HL-60 (cell line): ENCODE results near the gene FARSB.
"Not testable (repeated sequence)": the region's sequence is repeated elsewhere in the genome, so short reads cannot be mapped to it uniquely, and the experiment has no call there.

Experiments
- DNase-seq, 2 experiments: peaks; one replicate each; pipeline ENCODE4 v3.0.0-alpha.2; 2010 to 2020; ENCODE audit warnings: low read depth in 1 of 2, low spot score in 1 of 2
- H3K27ac ChIP-seq: fragments of 250-450 bp; sonication (Bioruptor Pico); replicated peaks from 2 replicates; pipeline ENCODE4 v1.5.1; 2020; ENCODE audit warnings: mild to moderate bottlenecking, moderate library complexity
- H3K27me3 ChIP-seq: fragments of 250-450 bp; sonication (Bioruptor Pico); 2 replicates; pipeline ENCODE4 v1.5.1; 2021; ENCODE audit warnings: mild to moderate bottlenecking, moderate library complexity; ENCODE audit not compliant: insufficient read depth, poor library complexity, severe bottlenecking
- H3K4me3 ChIP-seq: replicated peaks from 2 replicates; pipeline ENCODE4 v1.5.1; 2011; ENCODE audit warnings: mild to moderate bottlenecking, control low read depth, low read length; ENCODE audit not compliant: insufficient read depth
- GABPA ChIP-seq: IDR thresholded peaks from 2 replicates; pipeline ENCODE4 v1.6.1; 2012; ENCODE audit warnings: low read depth
- POLR2AphosphoS5 ChIP-seq: IDR thresholded peaks from 2 replicates; pipeline ENCODE4 v1.6.1; 2012; ENCODE audit warnings: low read depth
- SPI1 ChIP-seq: IDR thresholded peaks from 2 replicates; pipeline ENCODE4 v1.6.1; 2012; ENCODE audit warnings: low read depth, mild to moderate bottlenecking, borderline replicate concordance
- TF ChIP-seq, protein P1 (sequence below): IDR thresholded peaks from one replicate; pipeline ENCODE4 v1.5.1; 2011; ENCODE audit warnings: low read length, control low read depth, inconsistent platforms; ENCODE audit not compliant: insufficient read depth
- TF ChIP-seq, protein P2 (sequence below): IDR thresholded peaks from 2 replicates; pipeline ENCODE4 v1.6.1; 2012; ENCODE audit warnings: low read depth; ENCODE audit not compliant: insufficient replicate concordance

The FARSB gene

DNA sequence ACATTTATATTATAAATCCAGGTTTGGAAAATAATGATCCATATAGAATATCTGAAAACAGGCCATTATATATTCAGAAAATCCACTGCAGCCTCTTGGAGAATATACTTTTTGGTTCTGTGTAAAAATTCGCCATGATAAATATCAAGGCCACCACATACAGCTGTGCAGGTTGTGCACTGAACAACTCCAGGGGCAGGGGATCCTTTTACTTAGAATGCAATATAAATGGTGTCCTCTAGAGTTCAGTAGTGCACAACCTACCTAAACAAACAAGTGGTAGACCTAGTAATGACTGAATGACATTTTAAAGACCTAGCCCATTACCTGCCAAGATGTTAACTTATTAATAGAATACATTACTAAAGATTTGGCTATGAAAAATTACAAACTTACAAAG, 37.9 kb upstream of the FARSB start:
- H3K27ac ChIP-seq = no peak overlapping the region
- H3K4me3 ChIP-seq = no peak overlapping the region
- DNase-seq = no peak
- H3K27me3 ChIP-seq = no peaks in the 10 kb centered on the region
- TF ChIP-seq, protein P1, sequence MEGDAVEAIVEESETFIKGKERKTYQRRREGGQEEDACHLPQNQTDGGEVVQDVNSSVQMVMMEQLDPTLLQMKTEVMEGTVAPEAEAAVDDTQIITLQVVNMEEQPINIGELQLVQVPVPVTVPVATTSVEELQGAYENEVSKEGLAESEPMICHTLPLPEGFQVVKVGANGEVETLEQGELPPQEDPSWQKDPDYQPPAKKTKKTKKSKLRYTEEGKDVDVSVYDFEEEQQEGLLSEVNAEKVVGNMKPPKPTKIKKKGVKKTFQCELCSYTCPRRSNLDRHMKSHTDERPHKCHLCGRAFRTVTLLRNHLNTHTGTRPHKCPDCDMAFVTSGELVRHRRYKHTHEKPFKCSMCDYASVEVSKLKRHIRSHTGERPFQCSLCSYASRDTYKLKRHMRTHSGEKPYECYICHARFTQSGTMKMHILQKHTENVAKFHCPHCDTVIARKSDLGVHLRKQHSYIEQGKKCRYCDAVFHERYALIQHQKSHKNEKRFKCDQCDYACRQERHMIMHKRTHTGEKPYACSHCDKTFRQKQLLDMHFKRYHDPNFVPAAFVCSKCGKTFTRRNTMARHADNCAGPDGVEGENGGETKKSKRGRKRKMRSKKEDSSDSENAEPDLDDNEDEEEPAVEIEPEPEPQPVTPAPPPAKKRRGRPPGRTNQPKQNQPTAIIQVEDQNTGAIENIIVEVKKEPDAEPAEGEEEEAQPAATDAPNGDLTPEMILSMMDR = peak; percentile 6
- TF ChIP-seq, protein P2, sequence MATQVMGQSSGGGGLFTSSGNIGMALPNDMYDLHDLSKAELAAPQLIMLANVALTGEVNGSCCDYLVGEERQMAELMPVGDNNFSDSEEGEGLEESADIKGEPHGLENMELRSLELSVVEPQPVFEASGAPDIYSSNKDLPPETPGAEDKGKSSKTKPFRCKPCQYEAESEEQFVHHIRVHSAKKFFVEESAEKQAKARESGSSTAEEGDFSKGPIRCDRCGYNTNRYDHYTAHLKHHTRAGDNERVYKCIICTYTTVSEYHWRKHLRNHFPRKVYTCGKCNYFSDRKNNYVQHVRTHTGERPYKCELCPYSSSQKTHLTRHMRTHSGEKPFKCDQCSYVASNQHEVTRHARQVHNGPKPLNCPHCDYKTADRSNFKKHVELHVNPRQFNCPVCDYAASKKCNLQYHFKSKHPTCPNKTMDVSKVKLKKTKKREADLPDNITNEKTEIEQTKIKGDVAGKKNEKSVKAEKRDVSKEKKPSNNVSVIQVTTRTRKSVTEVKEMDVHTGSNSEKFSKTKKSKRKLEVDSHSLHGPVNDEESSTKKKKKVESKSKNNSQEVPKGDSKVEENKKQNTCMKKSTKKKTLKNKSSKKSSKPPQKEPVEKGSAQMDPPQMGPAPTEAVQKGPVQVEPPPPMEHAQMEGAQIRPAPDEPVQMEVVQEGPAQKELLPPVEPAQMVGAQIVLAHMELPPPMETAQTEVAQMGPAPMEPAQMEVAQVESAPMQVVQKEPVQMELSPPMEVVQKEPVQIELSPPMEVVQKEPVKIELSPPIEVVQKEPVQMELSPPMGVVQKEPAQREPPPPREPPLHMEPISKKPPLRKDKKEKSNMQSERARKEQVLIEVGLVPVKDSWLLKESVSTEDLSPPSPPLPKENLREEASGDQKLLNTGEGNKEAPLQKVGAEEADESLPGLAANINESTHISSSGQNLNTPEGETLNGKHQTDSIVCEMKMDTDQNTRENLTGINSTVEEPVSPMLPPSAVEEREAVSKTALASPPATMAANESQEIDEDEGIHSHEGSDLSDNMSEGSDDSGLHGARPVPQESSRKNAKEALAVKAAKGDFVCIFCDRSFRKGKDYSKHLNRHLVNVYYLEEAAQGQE = no peak

DNA sequence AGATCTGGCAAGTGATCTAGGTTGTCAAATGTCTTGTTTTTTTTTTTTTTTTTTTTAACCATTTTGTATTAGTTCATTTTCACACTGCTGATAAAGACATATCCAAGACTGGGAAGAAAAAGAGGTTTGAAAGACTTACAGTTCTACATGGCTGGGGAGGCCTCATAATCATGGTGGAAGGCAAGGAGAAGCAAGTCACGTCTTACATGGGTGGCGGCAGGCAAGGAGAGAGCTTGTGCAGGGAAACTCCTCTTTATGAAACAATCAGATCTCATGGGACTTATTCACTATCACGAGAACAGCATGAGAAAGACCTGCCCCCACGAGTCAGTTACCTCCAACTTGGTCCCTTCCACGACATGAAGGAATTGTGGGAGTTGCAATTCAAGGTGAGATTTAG, 37.5 kb upstream of the FARSB start:
- not testable (repeated sequence) for H3K27ac ChIP-seq, H3K4me3 ChIP-seq, DNase-seq, H3K27me3 ChIP-seq

DNA sequence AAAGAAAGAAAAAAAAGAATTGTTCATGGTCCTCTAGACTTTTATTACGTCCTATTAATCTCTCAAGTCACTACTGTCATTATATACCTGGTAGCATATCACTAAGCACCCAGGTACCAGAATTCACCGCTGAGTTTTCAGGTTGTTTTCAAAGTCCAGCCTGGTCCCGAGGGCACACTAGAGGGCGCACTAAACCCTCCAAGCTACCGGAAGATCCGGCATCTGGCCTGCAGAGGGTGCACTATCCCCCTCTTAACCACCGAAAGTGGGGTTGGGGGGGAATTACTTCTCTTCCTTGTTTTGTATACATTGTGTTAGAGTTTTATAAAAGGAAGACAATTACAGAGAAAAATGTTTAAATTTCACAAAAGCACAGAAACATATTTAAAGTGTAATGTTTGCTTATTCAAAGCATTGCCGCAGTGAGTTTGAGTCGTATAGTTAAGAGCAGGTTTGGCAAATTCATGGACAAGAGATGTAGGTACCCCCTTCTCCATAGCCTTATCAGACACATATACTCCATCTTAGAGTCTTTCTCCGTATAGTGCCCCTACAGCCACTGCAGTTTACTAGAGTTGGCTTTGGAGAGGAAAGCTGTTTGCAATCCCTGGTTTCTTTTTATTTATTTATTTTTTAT, 34.8 kb upstream of the FARSB start:
- no peak for TF ChIP-seq POLR2AphosphoS5
- TF ChIP-seq SPI1 = no peak; the same call in 1 of the 2 replicates
- TF ChIP-seq, protein P2 = no peak
- TF ChIP-seq, protein P1 = peak; percentile 99
- no peak for TF ChIP-seq GABPA
- H3K27ac ChIP-seq = no peak overlapping the region
- no peak overlapping the region for H3K4me3 ChIP-seq
- DNase-seq = peak; percentile 60 to 85
- H3K27me3 ChIP-seq = no peaks in the 10 kb centered on the region

DNA sequence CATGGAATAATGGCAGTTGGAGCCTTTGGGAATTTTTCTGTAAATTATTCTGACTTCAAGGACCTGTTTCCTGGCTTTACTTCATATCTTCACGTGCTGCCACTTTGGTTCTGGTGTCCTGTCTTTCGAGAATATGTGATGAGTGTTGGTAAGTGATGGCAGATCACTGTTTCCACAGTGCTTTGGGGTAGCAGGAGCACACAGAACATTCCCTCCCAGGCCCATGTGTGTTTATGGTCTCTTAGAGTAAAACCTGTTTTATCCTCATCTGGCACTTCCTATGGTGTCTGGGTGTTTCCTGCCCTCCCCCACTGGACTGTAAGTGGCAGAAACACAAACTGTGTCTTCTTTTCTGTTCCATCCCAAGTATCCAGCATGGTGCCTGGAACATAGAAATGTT, 33.4 kb upstream of the FARSB start:
- no peak for TF ChIP-seq SPI1
- TF ChIP-seq POLR2AphosphoS5 = no peak
- TF ChIP-seq, protein P2 = no peak
- TF ChIP-seq GABPA = no peak
- TF ChIP-seq, protein P1 = no peak
- DNase-seq = no peak
- no peak overlapping the region for H3K27ac ChIP-seq
- H3K27me3 ChIP-seq = no peaks in the 10 kb centered on the region
- no peak overlapping the region for H3K4me3 ChIP-seq
